ENCODE results near the gene ECE2. TPM values are rescaled to one million over a fixed set of nuclear protein-coding genes. Genes with fewer than 3 reads are reported as not detected.

Gene ECE2
- total RNA-seq, 2 experiments from 2014 or later, result not detected

DNA sequence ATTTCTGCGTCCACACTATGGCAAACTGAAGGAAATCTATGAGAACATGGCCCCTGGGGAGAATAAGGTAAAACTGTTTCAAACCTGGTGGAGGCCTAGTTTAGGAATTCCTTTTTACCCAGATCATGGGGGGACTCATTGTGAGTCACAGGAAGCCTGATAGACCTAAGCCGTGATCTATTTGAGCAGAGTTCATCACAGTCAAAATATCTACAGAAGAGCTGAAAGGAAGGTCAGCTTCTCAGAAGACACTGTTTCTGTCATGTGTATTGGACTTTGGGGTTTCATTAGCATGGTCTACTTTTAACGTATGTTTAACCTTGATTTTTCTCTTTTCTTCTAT is 24.5 kb downstream of the ECE2 start:
- H2AFZ ChIP-seq (ENCODE audit: low read length), result no peak overlapping the region
- no peaks in the 10 kb centered on the region for H3K9me3 ChIP-seq (ENCODE audit: low read length)
- H3K36me3 ChIP-seq (ENCODE audit: insufficient read depth, low read length), result peaks cover 58% of the 10 kb centered on the region
- H3K4me1 ChIP-seq (ENCODE audit: insufficient read depth, low read length, poor library complexity, severe bottlenecking), result peaks cover 12% of the 10 kb centered on the region
- H3K4me2 ChIP-seq (ENCODE audit: low read length), result peak overlapping the region; percentile 87
- peaks cover 12% of the 10 kb centered on the region; the same call in 1 of the 2 replicates for H4K20me1 ChIP-seq (ENCODE audit: insufficient read depth, low read length)
- H3K27ac ChIP-seq (ENCODE audit: low read depth, low read length, poor library complexity, severe bottlenecking), result no peak overlapping the region
- peak overlapping the region; percentile 96 for H3K4me3 ChIP-seq (ENCODE audit: low read depth, low read length, poor library complexity, severe bottlenecking)
- BruUV-seq (replicated peaks), result no TSS peak
- TF ChIP-seq EZH2phosphoT487 (IDR thresholded peaks at IDR 0.05; ENCODE audit: borderline replicate concordance, low read depth, low read length), result no peak
- TF ChIP-seq, protein P1, sequence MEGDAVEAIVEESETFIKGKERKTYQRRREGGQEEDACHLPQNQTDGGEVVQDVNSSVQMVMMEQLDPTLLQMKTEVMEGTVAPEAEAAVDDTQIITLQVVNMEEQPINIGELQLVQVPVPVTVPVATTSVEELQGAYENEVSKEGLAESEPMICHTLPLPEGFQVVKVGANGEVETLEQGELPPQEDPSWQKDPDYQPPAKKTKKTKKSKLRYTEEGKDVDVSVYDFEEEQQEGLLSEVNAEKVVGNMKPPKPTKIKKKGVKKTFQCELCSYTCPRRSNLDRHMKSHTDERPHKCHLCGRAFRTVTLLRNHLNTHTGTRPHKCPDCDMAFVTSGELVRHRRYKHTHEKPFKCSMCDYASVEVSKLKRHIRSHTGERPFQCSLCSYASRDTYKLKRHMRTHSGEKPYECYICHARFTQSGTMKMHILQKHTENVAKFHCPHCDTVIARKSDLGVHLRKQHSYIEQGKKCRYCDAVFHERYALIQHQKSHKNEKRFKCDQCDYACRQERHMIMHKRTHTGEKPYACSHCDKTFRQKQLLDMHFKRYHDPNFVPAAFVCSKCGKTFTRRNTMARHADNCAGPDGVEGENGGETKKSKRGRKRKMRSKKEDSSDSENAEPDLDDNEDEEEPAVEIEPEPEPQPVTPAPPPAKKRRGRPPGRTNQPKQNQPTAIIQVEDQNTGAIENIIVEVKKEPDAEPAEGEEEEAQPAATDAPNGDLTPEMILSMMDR (conservative IDR thresholded peaks at IDR 0.05; ENCODE audit: low read length), result no peak
- peaks cover 18% of the 10 kb centered on the region for H3K79me2 ChIP-seq (ENCODE audit: insufficient read depth, low read depth, low read length)
- CTCF ChIA-PET (ENCODE audit: unreplicated experiment), result no interaction called here
- DNase-seq (ENCODE audit: low spot score), result no peak
- intact Hi-C loops (cut with micrococcal nuclease; ENCODE audit: unreplicated experiment), result no loop called here
- POLR2A ChIA-PET, result interaction anchor here (1.4 kb wide), 1 partner anchor 115 kb away, joined by 3 read pairs; the partner anchor contains the start of gene ABCF3
- H3K9me2 ChIP-seq (ENCODE audit: insufficient read depth, low read length), result no peaks in the 10 kb centered on the region

DNA sequence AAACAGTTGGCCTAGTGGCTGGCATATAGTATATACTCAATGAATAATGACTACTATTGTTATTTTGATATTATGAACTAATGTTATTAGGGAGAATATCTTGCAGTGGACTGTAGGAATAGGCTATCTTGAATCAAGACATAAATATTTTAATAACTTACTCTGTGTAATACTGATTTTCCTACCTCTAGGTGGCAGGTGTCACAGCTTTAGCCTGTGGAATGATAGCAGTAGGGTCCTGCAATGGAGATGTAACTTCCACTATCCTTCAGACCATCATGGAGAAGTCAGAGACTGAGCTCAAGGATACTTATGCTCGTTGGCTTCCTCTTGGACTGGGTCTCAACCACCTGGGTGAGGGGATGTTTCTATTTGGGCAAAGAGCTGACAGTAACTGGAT is 29.8 kb downstream of the ECE2 start:
- H3K4me1 ChIP-seq (ENCODE audit: insufficient read depth, low read length, poor library complexity, severe bottlenecking), result peaks cover 2% of the 10 kb centered on the region
- no peaks in the 10 kb centered on the region for H4K20me1 ChIP-seq (ENCODE audit: insufficient read depth, low read length)
- no peak overlapping the region for H3K27ac ChIP-seq (ENCODE audit: low read depth, low read length, poor library complexity, severe bottlenecking)
- ChIA-PET POLR2A (interaction anchor here (0.6 kb wide), 1 partner anchor 131 kb away, joined by 4 read pairs; no protein-coding TSS in a partner anchor), CTCF (ENCODE audit: unreplicated experiment) (no interaction called here)
- intact Hi-C loops (cut with micrococcal nuclease; ENCODE audit: unreplicated experiment), result no loop called here
- no peaks in the 10 kb centered on the region for H3K9me3 ChIP-seq (ENCODE audit: low read length)
- BruUV-seq (replicated peaks), result no TSS peak
- TF ChIP-seq, protein P1 (conservative IDR thresholded peaks at IDR 0.05; ENCODE audit: low read length), result peak; percentile 72
- no peak for TF ChIP-seq EZH2phosphoT487 (IDR thresholded peaks at IDR 0.05; ENCODE audit: borderline replicate concordance, low read depth, low read length)
- peak; percentile 29 for DNase-seq (ENCODE audit: low spot score)
- peaks cover 93% of the 10 kb centered on the region for H3K36me3 ChIP-seq (ENCODE audit: insufficient read depth, low read length)
- no peak overlapping the region for H3K4me2 ChIP-seq (ENCODE audit: low read length)
- no peaks in the 10 kb centered on the region for H3K9me2 ChIP-seq (ENCODE audit: insufficient read depth, low read length)
- H3K4me3 ChIP-seq (ENCODE audit: low read depth, low read length, poor library complexity, severe bottlenecking), result no peak overlapping the region
- H3K79me2 ChIP-seq (ENCODE audit: insufficient read depth, low read depth, low read length), result peaks cover 4% of the 10 kb centered on the region; the same call in 1 of the 2 replicates
- H2AFZ ChIP-seq (ENCODE audit: low read length), result no peak overlapping the region

DNA sequence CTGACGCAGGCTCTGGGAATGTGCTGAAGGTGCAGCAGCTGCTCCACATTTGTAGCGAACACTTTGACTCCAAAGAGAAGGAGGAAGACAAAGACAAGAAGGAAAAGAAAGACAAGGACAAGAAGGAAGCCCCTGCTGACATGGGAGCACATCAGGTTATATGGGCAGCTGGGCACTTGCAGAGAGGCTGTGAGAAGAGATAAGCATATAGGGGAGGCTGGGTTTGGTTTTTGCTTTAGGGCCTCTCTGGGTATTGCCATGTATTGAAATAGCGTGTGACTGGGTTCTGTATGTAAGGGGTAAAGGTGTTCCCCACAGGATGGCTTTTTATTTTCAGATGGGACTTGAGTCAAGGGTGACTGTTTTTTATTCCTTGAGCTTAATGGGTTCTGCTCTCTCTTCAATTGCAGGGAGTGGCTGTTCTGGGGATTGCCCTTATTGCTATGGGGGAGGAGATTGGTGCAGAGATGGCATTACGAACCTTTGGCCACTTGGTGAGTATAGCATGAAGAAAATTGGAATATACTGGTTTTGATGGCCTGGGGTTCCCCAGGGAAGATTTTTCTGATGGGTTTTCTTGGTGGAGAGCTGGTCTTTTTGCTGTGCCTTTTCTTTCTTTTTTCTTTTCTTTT is 30.6 kb downstream of the ECE2 start:
- peaks cover 84% of the 10 kb centered on the region for H3K36me3 ChIP-seq (ENCODE audit: insufficient read depth, low read length)
- ChIA-PET CTCF (ENCODE audit: unreplicated experiment) (no interaction called here), POLR2A (no interaction called here)
- no peaks in the 10 kb centered on the region for H3K4me1 ChIP-seq (ENCODE audit: insufficient read depth, low read length, poor library complexity, severe bottlenecking)
- intact Hi-C loops (cut with micrococcal nuclease; ENCODE audit: unreplicated experiment), result no loop called here
- H3K4me2 ChIP-seq (ENCODE audit: low read length), result no peak overlapping the region
- TF ChIP-seq EZH2phosphoT487 (IDR thresholded peaks at IDR 0.05; ENCODE audit: borderline replicate concordance, low read depth, low read length), result no peak
- TF ChIP-seq, protein P1 (conservative IDR thresholded peaks at IDR 0.05; ENCODE audit: low read length), result no peak
- BruUV-seq (replicated peaks), result no TSS peak
- DNase-seq (ENCODE audit: low spot score), result no peak
- H3K4me3 ChIP-seq (ENCODE audit: low read depth, low read length, poor library complexity, severe bottlenecking), result no peak overlapping the region
- no peaks in the 10 kb centered on the region for H3K9me2 ChIP-seq (ENCODE audit: insufficient read depth, low read length)
- no peak overlapping the region for H3K27ac ChIP-seq (ENCODE audit: low read depth, low read length, poor library complexity, severe bottlenecking)
- H3K9me3 ChIP-seq (ENCODE audit: low read length), result no peaks in the 10 kb centered on the region
- H2AFZ ChIP-seq (ENCODE audit: low read length), result no peak overlapping the region
- no peaks in the 10 kb centered on the region; the same call in 1 of the 2 replicates for H3K79me2 ChIP-seq (ENCODE audit: insufficient read depth, low read depth, low read length)
- H4K20me1 ChIP-seq (ENCODE audit: insufficient read depth, low read length), result no peaks in the 10 kb centered on the region

Data from OCI-LY7 (cell line).